Endothelial cell of umbilical vein (primary cell): ENCODE data around the gene PDGFA.

Source experiments
- CTCF ChIP-seq, 2 donors: IDR thresholded peaks; 1 replicate in 1 of 2; 2 replicates in 1 of 2; pipeline ENCODE4 v1.5.1; 2011; ENCODE audit warnings: low read length in 2 of 2, mild to moderate bottlenecking in 2 of 2, moderate library complexity in 2 of 2, control low read depth in 1 of 2, inconsistent platforms in 1 of 2, low read depth in 1 of 2; ENCODE audit not compliant: insufficient read depth in 1 of 2; ENCODE audit errors: extremely low read depth in 1 of 2
- EZH2 ChIP-seq: IDR thresholded peaks from 2 replicates; pipeline ENCODE4 v1.6.1; 2012; ENCODE audit warnings: borderline replicate concordance, low read depth, mild to moderate bottlenecking, moderate library complexity, low read length, inconsistent platforms; ENCODE audit not compliant: severe bottlenecking
- FOS ChIP-seq: IDR thresholded peaks from 2 replicates; pipeline ENCODE4 v1.6.1; 2011; ENCODE audit warnings: mild to moderate bottlenecking, low read length, moderate library complexity, borderline replicate concordance; ENCODE audit not compliant: insufficient read depth
- GATA2 ChIP-seq: IDR thresholded peaks from 2 replicates; pipeline ENCODE4 v1.7.0; 2011; ENCODE audit warnings: low read depth, mild to moderate bottlenecking, moderate library complexity, mixed read lengths, low read length; ENCODE audit not compliant: insufficient read length, insufficient read depth
- JUN ChIP-seq: IDR thresholded peaks from 2 replicates; pipeline ENCODE4 v1.6.1; 2011; ENCODE audit warnings: borderline replicate concordance, low read depth; ENCODE audit not compliant: insufficient read length, insufficient read depth
- MYC ChIP-seq: IDR thresholded peaks from one replicate; pipeline ENCODE4 v1.6.1; 2011; ENCODE audit warnings: mild to moderate bottlenecking, low read depth, low read length
- POLR2A ChIP-seq: IDR thresholded peaks from 2 replicates; pipeline ENCODE4 v1.6.1; 2012; ENCODE audit warnings: low read depth, mild to moderate bottlenecking, control low read depth, low read length
- POLR2AphosphoS5 ChIP-seq: IDR thresholded peaks from 2 replicates; pipeline ENCODE4 v1.6.1; 2012; ENCODE audit warnings: low read depth, mild to moderate bottlenecking, control low read depth, low read length, moderate library complexity; ENCODE audit not compliant: insufficient read depth

- TF ChIP-seq CTCF (IDR thresholded peaks at IDR 0.05; ENCODE audit: extremely low read depth in 1 of 2, insufficient read depth in 1 of 2, low read depth in 1 of 2, low read length in 2 of 2), result no peak
- TF ChIP-seq POLR2A, result no peak
- TF ChIP-seq EZH2, result no peak
- TF ChIP-seq GATA2, result no peak
- TF ChIP-seq JUN, result no peak
- no peak for TF ChIP-seq POLR2AphosphoS5
- TF ChIP-seq FOS, result no peak
- no peak for TF ChIP-seq MYC
Observed at GRCh38 chr7:454356-455109, 65.1 kb downstream of the PDGFA start.
